Measurements from ENCODE around the gene RHBDL2. TPM values are rescaled to one million over a fixed set of nuclear protein-coding genes. Genes with fewer than 3 reads are reported as not detected.

RHBDL2 gene
- total and polyA plus RNA-seq, 9 of the 15 experiments (the other 6 are each of a cell fraction or from before 2014, with no cell fraction given), result not detected

GRCh38 chr1:38962113-38962512, 20.5 kb upstream of the RHBDL2 start:
- no TSS peak for BruUV-seq (replicated peaks)
- CTCF ChIA-PET (ENCODE audit: low intra/inter-chr PET ratio), result no interaction called here

DNA sequence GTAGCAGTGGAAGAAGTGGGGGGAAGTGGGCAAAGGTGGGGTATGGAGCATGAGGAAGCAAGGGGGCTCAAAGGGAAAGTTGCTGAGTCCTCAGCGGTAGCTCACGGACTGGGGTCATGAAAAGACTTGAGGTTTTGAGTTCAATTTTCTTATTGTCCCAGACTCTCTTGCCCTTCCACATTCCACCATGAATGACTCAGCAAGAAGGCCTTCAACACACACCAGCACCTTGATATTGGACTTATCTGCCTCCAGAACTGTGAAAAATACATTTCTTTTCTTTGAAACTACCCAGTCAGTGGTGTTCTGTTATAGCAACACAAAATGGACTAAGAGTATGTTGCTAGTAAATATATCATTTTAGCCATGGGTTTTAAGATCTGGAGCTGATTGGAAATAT, 17.3 kb upstream of the RHBDL2 start:
- H4K20me1 ChIP-seq (replicated peaks; ENCODE audit: control insufficient read depth, insufficient read depth, low read length), result no peaks in the 10 kb centered on the region
- CTCF ChIA-PET (ENCODE audit: low intra/inter-chr PET ratio), result no interaction called here
- H3K4me1 ChIP-seq (replicated peaks in 1 of 2; ENCODE audit: control insufficient read depth in 2 of 2, insufficient read depth in 2 of 2, low read length in 2 of 2), result peaks cover 9 to 15% of the 10 kb centered on the region in 2 experiments; a peak in 4 of 5 replicates
- H3K9me3 ChIP-seq (replicated peaks; ENCODE audit: control insufficient read depth, insufficient read depth, low read depth, low read length), result 0 out of 2 replicates have a peak, but pooled peaks cover 4% of the 10 kb centered on the region
- BruUV-seq (replicated peaks), result no TSS peak
- peak overlapping the region; percentile 98 for H2AFZ ChIP-seq (ENCODE audit: low read depth, low read length)
- in situ Hi-C loops (cut with MboI) (no loop called here), intact Hi-C loops (cut with micrococcal nuclease) (no loop called here)
- H3K27me3 ChIP-seq (ENCODE audit: control insufficient read depth in 2 of 2, insufficient read depth in 2 of 2, low read length in 2 of 2), result no peaks in the 10 kb centered on the region
- FAIRE-seq, result peak; percentile 79
- 6% methylated on average over 2 of the region's 2 CpGs for WGBS (ENCODE audit: insufficient coverage, low coverage, missing lambda C conversion rate)
- H3K4me2 ChIP-seq (ENCODE audit: insufficient read depth, low read length), result peak overlapping the region; percentile 64
- no peaks in the 10 kb centered on the region for H3K9me1 ChIP-seq (ENCODE audit: control insufficient read depth, insufficient read depth, low read length)
- H3K79me2 ChIP-seq (ENCODE audit: control insufficient read depth, insufficient read depth, low read length), result no peaks in the 10 kb centered on the region
- no peaks in the 10 kb centered on the region for H3K36me3 ChIP-seq (ENCODE audit: control insufficient read depth, insufficient read depth, low read length)
- DNase-seq (ENCODE audit: extremely low read depth in 1 of 4, low spot score in 3 of 4), result peak in 3 of 4 experiments; percentile 40 to 78 (median 46)
- peak overlapping the region in 1 of 2 experiments; percentile 40; a peak in 3 of 4 replicates for H3K9ac ChIP-seq (ENCODE audit: insufficient read depth in 1 of 2, low read depth in 2 of 2, low read length in 2 of 2)
- ATAC-seq, result peak; percentile 83
- POLR2A ChIA-PET, result interaction anchor here (0.6 to 1.4 kb wide), 6 partner anchors 10 to 1119 kb away, joined by 3 to 4 read pairs (median 3); partner anchors contain the start of gene RHBDL2
- peak overlapping the region; percentile 78 for H3K27ac ChIP-seq (ENCODE audit: extremely low read depth, low read depth, low read length)
- no peak overlapping the region for H3K4me3 ChIP-seq
- TF ChIP-seq ZNF134 (CRISPR knock-in tag; conservative IDR thresholded peaks at IDR 0.05) (no peak), EHMT2 (IDR thresholded peaks at IDR 0.05) (peak; percentile 67; the same call in 1 of the 2 replicates), POLR3G (IDR thresholded peaks at IDR 0.05; ENCODE audit: extremely low read depth, insufficient read length, insufficient replicate concordance) (no peak), ZBTB8A (IDR thresholded peaks at IDR 0.05; ENCODE audit: partially characterized antibody) (no peak), KLF16 (IDR thresholded peaks at IDR 0.05) (no peak), ZNF41 (CRISPR knock-in tag; conservative IDR thresholded peaks at IDR 0.05) (no peak), CEBPG (CRISPR knock-in tag; IDR thresholded peaks at IDR 0.05) (no peak), CEBPG (tag; conservative IDR thresholded peaks at IDR 0.05 in 1 of 2, IDR thresholded peaks at IDR 0.05 in 1 of 2) (no peak), MBD2 (IDR thresholded peaks at IDR 0.05; ENCODE audit: borderline replicate concordance, low read depth) (no peak), MTF1 (CRISPR knock-in tag; IDR thresholded peaks at IDR 0.05; ENCODE audit: borderline replicate concordance) (no peak)
- TF ChIP-seq, protein P1, sequence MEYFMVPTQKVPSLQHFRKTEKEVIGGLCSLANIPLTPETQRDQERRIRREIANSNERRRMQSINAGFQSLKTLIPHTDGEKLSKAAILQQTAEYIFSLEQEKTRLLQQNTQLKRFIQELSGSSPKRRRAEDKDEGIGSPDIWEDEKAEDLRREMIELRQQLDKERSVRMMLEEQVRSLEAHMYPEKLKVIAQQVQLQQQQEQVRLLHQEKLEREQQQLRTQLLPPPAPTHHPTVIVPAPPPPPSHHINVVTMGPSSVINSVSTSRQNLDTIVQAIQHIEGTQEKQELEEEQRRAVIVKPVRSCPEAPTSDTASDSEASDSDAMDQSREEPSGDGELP (CRISPR knock-in tag; IDR thresholded peaks at IDR 0.05; ENCODE audit: borderline replicate concordance), result no peak

More at GRCh38 chr1:38962113-38962512, 20.5 kb upstream of the RHBDL2 start:
- FAIRE-seq (no peak), ATAC-seq (no peak), DNase-seq (ENCODE audit: extremely low read depth in 1 of 4, low spot score in 3 of 4) (no peak)
- Histone ChIP-seq H3K4me2 (ENCODE audit: insufficient read depth, low read length) (no peak overlapping the region), H3K36me3 (ENCODE audit: control insufficient read depth, insufficient read depth, low read length) (no peaks in the 10 kb centered on the region), H3K79me2 (ENCODE audit: control insufficient read depth, insufficient read depth, low read length) (no peaks in the 10 kb centered on the region), H3K27me3 (ENCODE audit: control insufficient read depth in 2 of 2, insufficient read depth in 2 of 2, low read length in 2 of 2) (no peaks in the 10 kb centered on the region), H3K4me3 (no peak overlapping the region), H3K9me1 (ENCODE audit: control insufficient read depth, insufficient read depth, low read length) (no peaks in the 10 kb centered on the region), H3K27ac (ENCODE audit: extremely low read depth, low read depth, low read length) (no peak overlapping the region), H3K9me3 (replicated peaks; ENCODE audit: control insufficient read depth, insufficient read depth, low read depth, low read length) (0 out of 2 replicates have a peak, but pooled peaks cover 4% of the 10 kb centered on the region), H2AFZ (ENCODE audit: low read depth, low read length) (peak overlapping the region; percentile 34; the same call in 1 of the 2 replicates), H3K4me1 (replicated peaks in 1 of 2; ENCODE audit: control insufficient read depth in 2 of 2, insufficient read depth in 2 of 2, low read length in 2 of 2) (peaks cover 9 to 15% of the 10 kb centered on the region in 2 experiments; a peak in 4 of 5 replicates), H4K20me1 (replicated peaks; ENCODE audit: control insufficient read depth, insufficient read depth, low read length) (0 out of 2 replicates have a peak, but pooled peaks cover 3% of the 10 kb centered on the region), H3K9ac (ENCODE audit: insufficient read depth in 1 of 2, low read depth in 2 of 2, low read length in 2 of 2) (no peak overlapping the region)
- intact Hi-C loops (cut with micrococcal nuclease), result no loop called here
- in situ Hi-C loops (cut with MboI), result no loop called here
- WGBS (ENCODE audit: insufficient coverage, low coverage, missing lambda C conversion rate), result 41% methylated on average over 3 of the region's 3 CpGs
- TF ChIP-seq MCM7 (IDR thresholded peaks at IDR 0.05), result 0 out of 4 replicates have a peak, but pooled peaks of 1 of the 2 experiments have one; percentile 26
- no peak for TF ChIP-seq ZNF57 (CRISPR knock-in tag; IDR thresholded peaks at IDR 0.05)
- peak; percentile 25; the same call in 1 of the 2 replicates for TF ChIP-seq KHSRP (IDR thresholded peaks at IDR 0.05)
- no peak for TF ChIP-seq USF2 (CRISPR knock-in tag; IDR thresholded peaks at IDR 0.05)
- no peak for TF ChIP-seq ILF3 (IDR thresholded peaks at IDR 0.05; ENCODE audit: borderline replicate concordance)
- POLR2A ChIA-PET, result no interaction called here

All from K562 (cell line).